Putamen (tissue), 1 donor: ENCODE data around the gene SNF8.

ENCODE experiments used
- DNase-seq: peaks from one replicate; pipeline ENCODE4 v3.0.0-alpha.2; 2016; ENCODE audit warnings: low spot score

Gene SNF8

GRCh38 chr17:48929812-48930165 is 14.9 kb downstream of the SNF8 start:
- DNase-seq: no peak

GRCh38 chr17:48928876-48929811 is 15.5 kb downstream of the SNF8 start:
- no peak for DNase-seq

GRCh38 chr17:48927978-48928745 is 16.5 kb downstream of the SNF8 start:
- DNase-seq: no peak

- no peak for DNase-seq
These were observed 18.7 kb downstream of the SNF8 start for GRCh38 chr17:48925991-48926342.

- DNase-seq: no peak
These were observed 19.2 kb downstream of the SNF8 start for GRCh38 chr17:48925251-48925990.

- DNase-seq: no peak
These were observed 29.0 kb downstream of the SNF8 start for GRCh38 chr17:48915459-48916282.

GRCh38 chr17:48912476-48912875 is 32.2 kb downstream of the SNF8 start:
- no peak for DNase-seq

GRCh38 chr17:48910370-48910769 is 34.3 kb downstream of the SNF8 start:
- peak; percentile 85 for DNase-seq

- DNase-seq: no peak
These were observed 34.9 kb downstream of the SNF8 start for GRCh38 chr17:48909783-48910182.

- DNase-seq: no peak
These were observed 35.7 kb downstream of the SNF8 start for GRCh38 chr17:48908853-48909394.

GRCh38 chr17:48908047-48908843 is 36.4 kb downstream of the SNF8 start, which contains the start of gene UBE2Z:
TSS of gene UBE2Z (plus strand) at chr17:48908407. CDS start at chr17:48908504, 97 bp downstream.
- DNase-seq: peak; percentile 96

GRCh38 chr17:48907713-48908046 is 37.0 kb downstream of the SNF8 start:
- DNase-seq: no peak

GRCh38 chr17:48905987-48906515 is 38.6 kb downstream of the SNF8 start:
- DNase-seq: no peak

GRCh38 chr17:48904428-48904827 is 40.2 kb downstream of the SNF8 start:
- DNase-seq: no peak

- DNase-seq: no peak
These were observed 41.2 kb downstream of the SNF8 start for GRCh38 chr17:48903401-48903800.

GRCh38 chr17:48901241-48901640 is 43.4 kb downstream of the SNF8 start:
- DNase-seq: no peak

- DNase-seq: no peak
These were observed 49.8 kb downstream of the SNF8 start for GRCh38 chr17:48894886-48895285.

GRCh38 chr17:48893646-48894508 is 50.8 kb downstream of the SNF8 start:
- DNase-seq: no peak

GRCh38 chr17:48892940-48893645 is 51.5 kb downstream of the SNF8 start:
- no peak for DNase-seq
